GM12892 (cell line): ENCODE data around the gene DBX1.

Experiments used
- POLR2A ChIP-seq: IDR thresholded peaks from 2 replicates; pipeline ENCODE4 v1.6.1; 2011; ENCODE audit warnings: low read depth, low read length, control low read depth
- TAF1 ChIP-seq: IDR thresholded peaks from 2 replicates; pipeline ENCODE4 v1.6.1; 2011; ENCODE audit warnings: low read depth, mild to moderate bottlenecking, control low read depth, low read length, borderline replicate concordance

- no peak for TF ChIP-seq TAF1
- no peak for TF ChIP-seq POLR2A
Measured at GRCh38 chr11:20178976-20179375, 18.7 kb upstream of the DBX1 start.
